ENCODE data around the gene DIDO1.

Gene DIDO1

GRCh38 chr20:62894261-62894660 lies 32.0 kb downstream of the DIDO1 start:
- no peak for DNase-seq (ENCODE audit: low spot score)

GRCh38 chr20:62893700-62894099 lies 32.6 kb downstream of the DIDO1 start:
- DNase-seq (ENCODE audit: low spot score), result no peak

GRCh38 chr20:62892348-62893304 lies 33.7 kb downstream of the DIDO1 start:
- no peak for DNase-seq (ENCODE audit: low spot score)

- DNase-seq (ENCODE audit: low spot score), result peak; percentile 27
Measured at GRCh38 chr20:62891111-62891510, 35.2 kb downstream of the DIDO1 start.

- no peak for DNase-seq (ENCODE audit: low spot score)
Measured at GRCh38 chr20:62890444-62890843, 35.9 kb downstream of the DIDO1 start.

GRCh38 chr20:62889871-62890270 lies 36.4 kb downstream of the DIDO1 start:
- DNase-seq (ENCODE audit: low spot score), result no peak

- DNase-seq (ENCODE audit: low spot score), result no peak
Measured at GRCh38 chr20:62889411-62889810, 36.9 kb downstream of the DIDO1 start.

- no peak for DNase-seq (ENCODE audit: low spot score)
Measured at GRCh38 chr20:62888910-62889309, 37.4 kb downstream of the DIDO1 start.

GRCh38 chr20:62888406-62888805 lies 37.9 kb downstream of the DIDO1 start:
- no peak for DNase-seq (ENCODE audit: low spot score)

GRCh38 chr20:62887860-62888239 lies 38.5 kb downstream of the DIDO1 start:
- DNase-seq (ENCODE audit: low spot score), result no peak

- peak; percentile 44 for DNase-seq (ENCODE audit: low spot score)
Measured at GRCh38 chr20:62887152-62887859, 39.0 kb downstream of the DIDO1 start.

GRCh38 chr20:62886709-62887058 lies 39.6 kb downstream of the DIDO1 start:
- no peak for DNase-seq (ENCODE audit: low spot score)

- DNase-seq (ENCODE audit: low spot score), result no peak
Measured at GRCh38 chr20:62885896-62886708, 40.2 kb downstream of the DIDO1 start.

- no peak for DNase-seq (ENCODE audit: low spot score)
Measured at GRCh38 chr20:62885046-62885895, 41.0 kb downstream of the DIDO1 start.

GRCh38 chr20:62884556-62884955 lies 41.7 kb downstream of the DIDO1 start:
- no peak for DNase-seq (ENCODE audit: low spot score)

GRCh38 chr20:62882426-62882825 lies 43.9 kb downstream of the DIDO1 start:
- no peak for DNase-seq (ENCODE audit: low spot score)

GRCh38 chr20:62881662-62882395 lies 44.5 kb downstream of the DIDO1 start:
- no peak for DNase-seq (ENCODE audit: low spot score)

- no peak for DNase-seq (ENCODE audit: low spot score)
Measured at GRCh38 chr20:62880935-62881661, 45.2 kb downstream of the DIDO1 start.

GRCh38 chr20:62880147-62880934 lies 46.0 kb downstream of the DIDO1 start:
- no peak for DNase-seq (ENCODE audit: low spot score)

All from CD4-positive, alpha-beta T cell treated with Interleukin-15 for 4 hours (primary cell).